Panc1 (cell line): ENCODE data around the gene CPD. TPM values are rescaled to one million over a fixed set of nuclear protein-coding genes. Genes with fewer than 3 reads are reported as not detected.
A peak's percentile ranks its signal among the peaks of the same experiment; 100 is the strongest.

Source experiments
- ATAC-seq: fragments of 200-7000 bp; cut with Tn5 transposase; 2 replicates; pipeline ENCODE4 v1.9.1; 2020; ENCODE audit warnings: mild to moderate bottlenecking, moderate library complexity
- BruUV-seq: library from RNA; stranded (reverse); fragments of 400-500 nt; replicated peaks from 2 replicates; lab custom pipeline; 2021; lab: Mats Ljungman, UMichigan
- CTCF ChIA-PET: fragments of 300-600 bp; sonication (Branson Sonifier 250); formaldehyde crosslinking; loops from one replicate; lab custom pipeline; 2022; ENCODE audit warnings: antibody characterized with exemption; lab: Charles Lee
- POLR2A ChIA-PET: fragments of 300-600 bp; sonication (Branson Sonifier 250); formaldehyde crosslinking; loops from one replicate; lab custom pipeline; 2022; ENCODE audit warnings: antibody characterized with exemption; lab: Charles Lee
- DNase-seq: peaks from one replicate; pipeline ENCODE4 v3.0.0-alpha.2; 2010; ENCODE audit warnings: low read depth, low spot score
- H3K27ac ChIP-seq: 2 replicates; pipeline ENCODE4 v1.5.1; 2011; ENCODE audit warnings: mild to moderate bottlenecking, low read length, inconsistent platforms
- H3K27me3 ChIP-seq: fragments of 200-500 bp; sonication (Bioruptor generic); 2 replicates; pipeline ENCODE4 v1.6.0; 2014; ENCODE audit warnings: low read length, inconsistent platforms; ENCODE audit not compliant: control insufficient read depth, insufficient read depth
- H3K36me3 ChIP-seq: fragments of 200-500 bp; sonication (Bioruptor generic); 2 replicates; pipeline ENCODE4 v1.5.1; 2014; ENCODE audit warnings: inconsistent platforms, mild to moderate bottlenecking, low read length, moderate library complexity; ENCODE audit not compliant: control insufficient read depth, insufficient read depth
- H3K4me1 ChIP-seq: 2 replicates; pipeline ENCODE4 v1.5.1; 2011; ENCODE audit warnings: inconsistent platforms, mild to moderate bottlenecking, low read length, moderate library complexity; ENCODE audit not compliant: control insufficient read depth, insufficient read depth
- H3K4me3 ChIP-seq, 2 experiments: 2 replicates each; pipeline ENCODE4 v1.5.1; 2011 to 2012; ENCODE audit warnings: low read depth in 2 of 2, low read length in 2 of 2, mild to moderate bottlenecking in 2 of 2, inconsistent platforms in 1 of 2, moderate library complexity in 1 of 2
- H3K9me3 ChIP-seq: fragments of 200-500 bp; sonication (Bioruptor generic); 2 replicates; pipeline ENCODE4 v1.5.1; 2014; ENCODE audit warnings: low read depth, mild to moderate bottlenecking, inconsistent platforms, low read length, moderate library complexity; ENCODE audit not compliant: control insufficient read depth, insufficient read depth
- POLR2AphosphoS5 ChIP-seq: IDR thresholded peaks from 2 replicates; pipeline ENCODE4 v1.6.1; 2012; ENCODE audit warnings: mild to moderate bottlenecking, low read depth, low read length, moderate library complexity
- SIN3A ChIP-seq: IDR thresholded peaks from 2 replicates; pipeline ENCODE4 v1.6.1; 2012; ENCODE audit warnings: low read depth, mild to moderate bottlenecking, low read length, moderate library complexity, borderline replicate concordance; ENCODE audit not compliant: insufficient read depth
- TCF7L2 ChIP-seq: IDR thresholded peaks from 2 replicates; pipeline ENCODE4 v1.6.1; 2011; ENCODE audit warnings: mild to moderate bottlenecking, low read depth, low read length, inconsistent platforms
- in situ Hi-C: cut with HindIII; loops from 2 replicates; pipeline ENCODE4 v1.10.0; 2016; ENCODE audit warnings: low sequenced_read_pairs, low pct_unique_long_range_greater_than_20kb
- intact Hi-C: fragments of 100-400 bp; cut with micrococcal nuclease; formaldehyde crosslinking; loops from one replicate; pipeline ENCODE4 v1.10.0; 2022; ENCODE audit not compliant: unreplicated experiment
- total RNA-seq: library from RNA; stranded (reverse); gene quantifications from one replicate; pipeline ENCODE4 v1.2.1, GENCODE V29; 2021; ENCODE audit not compliant: unreplicated experiment
- TF ChIP-seq, protein P1 (sequence below): fragments of 450-650 bp; IDR thresholded peaks from 2 replicates; pipeline ENCODE4 v1.5.1; 2017; ENCODE audit warnings: mild to moderate bottlenecking
- TF ChIP-seq, protein P2 (sequence below), 2 experiments: IDR thresholded peaks; 2 replicates each; pipeline ENCODE4 v1.6.1; 2011 to 2012; ENCODE audit warnings: low read depth in 2 of 2, control low read depth in 1 of 2, low read length in 1 of 2, mild to moderate bottlenecking in 1 of 2, moderate library complexity in 1 of 2; ENCODE audit not compliant: insufficient read depth in 1 of 2

The CPD gene
- total RNA-seq, 1 experiment from 2014 or later, result 93.0 TPM

DNA sequence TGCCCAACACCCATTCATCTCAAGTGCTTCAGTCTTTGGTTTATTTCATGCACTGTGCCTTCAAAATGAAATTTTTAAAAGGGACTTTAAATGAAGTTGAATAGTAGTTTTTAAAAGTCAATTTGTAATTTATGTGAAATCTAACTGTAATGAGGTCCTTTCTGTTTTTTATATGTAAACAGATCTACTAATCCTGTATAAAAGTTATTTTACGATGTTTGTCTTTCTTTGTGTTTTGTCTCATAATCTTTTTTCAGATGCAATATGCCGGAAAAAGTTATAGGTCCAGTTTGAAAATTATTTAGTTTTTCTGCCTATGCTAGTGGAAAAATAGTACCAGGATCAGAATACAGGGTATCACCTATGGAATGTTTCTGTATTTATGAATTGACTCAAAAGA, 89.7 kb downstream of the CPD start:
- Histone ChIP-seq H3K36me3 (peaks cover 5% of the 10 kb centered on the region), H3K27me3 (no peaks in the 10 kb centered on the region), H3K4me3 (no peak overlapping the region), H3K27ac (no peak overlapping the region), H3K9me3 (no peaks in the 10 kb centered on the region), H3K4me1 (peaks cover 5% of the 10 kb centered on the region; the same call in 1 of the 2 replicates)
- CTCF ChIA-PET, result no interaction called here
- ATAC-seq (no peak), DNase-seq (no peak)
- POLR2A ChIA-PET, result no interaction called here
- TF ChIP-seq, protein P1, sequence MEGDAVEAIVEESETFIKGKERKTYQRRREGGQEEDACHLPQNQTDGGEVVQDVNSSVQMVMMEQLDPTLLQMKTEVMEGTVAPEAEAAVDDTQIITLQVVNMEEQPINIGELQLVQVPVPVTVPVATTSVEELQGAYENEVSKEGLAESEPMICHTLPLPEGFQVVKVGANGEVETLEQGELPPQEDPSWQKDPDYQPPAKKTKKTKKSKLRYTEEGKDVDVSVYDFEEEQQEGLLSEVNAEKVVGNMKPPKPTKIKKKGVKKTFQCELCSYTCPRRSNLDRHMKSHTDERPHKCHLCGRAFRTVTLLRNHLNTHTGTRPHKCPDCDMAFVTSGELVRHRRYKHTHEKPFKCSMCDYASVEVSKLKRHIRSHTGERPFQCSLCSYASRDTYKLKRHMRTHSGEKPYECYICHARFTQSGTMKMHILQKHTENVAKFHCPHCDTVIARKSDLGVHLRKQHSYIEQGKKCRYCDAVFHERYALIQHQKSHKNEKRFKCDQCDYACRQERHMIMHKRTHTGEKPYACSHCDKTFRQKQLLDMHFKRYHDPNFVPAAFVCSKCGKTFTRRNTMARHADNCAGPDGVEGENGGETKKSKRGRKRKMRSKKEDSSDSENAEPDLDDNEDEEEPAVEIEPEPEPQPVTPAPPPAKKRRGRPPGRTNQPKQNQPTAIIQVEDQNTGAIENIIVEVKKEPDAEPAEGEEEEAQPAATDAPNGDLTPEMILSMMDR, result no peak
- TF ChIP-seq SIN3A (no peak), POLR2AphosphoS5 (no peak), TCF7L2 (no peak)
- in situ Hi-C loops, result no loop called here
- BruUV-seq, result no TSS peak
- intact Hi-C loops, result no loop called here

DNA sequence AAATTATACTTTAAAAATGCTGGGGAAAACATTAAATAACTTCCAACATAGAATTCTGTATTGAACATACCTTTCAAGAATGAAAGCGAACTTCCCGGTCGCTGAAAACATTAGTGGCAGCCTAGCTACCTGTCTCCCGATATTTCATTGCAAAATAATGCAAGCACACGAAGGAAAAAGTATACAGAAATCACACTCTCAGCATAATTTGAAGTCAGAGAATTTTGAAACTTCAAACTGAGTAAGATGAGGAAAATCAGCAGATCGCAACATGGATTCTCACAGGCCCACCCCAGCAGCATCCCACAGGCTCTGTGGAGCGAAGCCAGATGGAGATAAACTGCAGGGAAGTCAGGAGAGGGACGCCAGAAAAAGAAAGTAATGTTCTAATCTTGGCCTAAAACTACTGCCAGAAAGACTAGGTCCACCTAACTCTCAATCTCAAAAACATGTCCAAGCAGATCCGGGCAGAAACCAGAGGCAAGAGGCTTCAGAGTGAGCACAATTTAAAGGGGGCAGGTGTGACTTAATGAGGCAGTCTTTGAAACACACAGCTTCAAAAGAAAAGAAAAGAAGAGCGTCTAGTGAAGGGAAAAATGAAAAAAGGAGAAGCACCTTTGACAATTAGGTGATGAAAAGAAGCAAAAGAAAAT, 93.6 kb downstream of the CPD start:
- intact Hi-C loops (no loop called here), in situ Hi-C loops (no loop called here)
- DNase-seq (no peak), ATAC-seq (no peak)
- ChIA-PET CTCF (no interaction called here), POLR2A (no interaction called here)
- Histone ChIP-seq H3K4me3 (peak overlapping the region in 1 of 2 experiments; percentile 26; a peak in 1 of 4 replicates), H3K27me3 (no peaks in the 10 kb centered on the region), H3K4me1 (peaks cover 12% of the 10 kb centered on the region), H3K27ac (no peak overlapping the region), H3K9me3 (no peaks in the 10 kb centered on the region), H3K36me3 (no peaks in the 10 kb centered on the region)
- no TSS peak for BruUV-seq
- TF ChIP-seq, protein P2, sequence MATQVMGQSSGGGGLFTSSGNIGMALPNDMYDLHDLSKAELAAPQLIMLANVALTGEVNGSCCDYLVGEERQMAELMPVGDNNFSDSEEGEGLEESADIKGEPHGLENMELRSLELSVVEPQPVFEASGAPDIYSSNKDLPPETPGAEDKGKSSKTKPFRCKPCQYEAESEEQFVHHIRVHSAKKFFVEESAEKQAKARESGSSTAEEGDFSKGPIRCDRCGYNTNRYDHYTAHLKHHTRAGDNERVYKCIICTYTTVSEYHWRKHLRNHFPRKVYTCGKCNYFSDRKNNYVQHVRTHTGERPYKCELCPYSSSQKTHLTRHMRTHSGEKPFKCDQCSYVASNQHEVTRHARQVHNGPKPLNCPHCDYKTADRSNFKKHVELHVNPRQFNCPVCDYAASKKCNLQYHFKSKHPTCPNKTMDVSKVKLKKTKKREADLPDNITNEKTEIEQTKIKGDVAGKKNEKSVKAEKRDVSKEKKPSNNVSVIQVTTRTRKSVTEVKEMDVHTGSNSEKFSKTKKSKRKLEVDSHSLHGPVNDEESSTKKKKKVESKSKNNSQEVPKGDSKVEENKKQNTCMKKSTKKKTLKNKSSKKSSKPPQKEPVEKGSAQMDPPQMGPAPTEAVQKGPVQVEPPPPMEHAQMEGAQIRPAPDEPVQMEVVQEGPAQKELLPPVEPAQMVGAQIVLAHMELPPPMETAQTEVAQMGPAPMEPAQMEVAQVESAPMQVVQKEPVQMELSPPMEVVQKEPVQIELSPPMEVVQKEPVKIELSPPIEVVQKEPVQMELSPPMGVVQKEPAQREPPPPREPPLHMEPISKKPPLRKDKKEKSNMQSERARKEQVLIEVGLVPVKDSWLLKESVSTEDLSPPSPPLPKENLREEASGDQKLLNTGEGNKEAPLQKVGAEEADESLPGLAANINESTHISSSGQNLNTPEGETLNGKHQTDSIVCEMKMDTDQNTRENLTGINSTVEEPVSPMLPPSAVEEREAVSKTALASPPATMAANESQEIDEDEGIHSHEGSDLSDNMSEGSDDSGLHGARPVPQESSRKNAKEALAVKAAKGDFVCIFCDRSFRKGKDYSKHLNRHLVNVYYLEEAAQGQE (IDR thresholded peaks at IDR 0.05; ENCODE audit: insufficient read depth in 1 of 2, low read depth in 2 of 2, low read length in 1 of 2), result no peak
- no peak for TF ChIP-seq TCF7L2
- TF ChIP-seq, protein P1, result no peak
- TF ChIP-seq POLR2AphosphoS5, result no peak
- TF ChIP-seq SIN3A, result no peak
